ENCODE measurements around the gene SBNO1.
"Not testable (repeated sequence)": the region's sequence is repeated elsewhere in the genome, so short reads cannot be mapped to it uniquely, and the experiment has no call there.

SBNO1 gene

DNA sequence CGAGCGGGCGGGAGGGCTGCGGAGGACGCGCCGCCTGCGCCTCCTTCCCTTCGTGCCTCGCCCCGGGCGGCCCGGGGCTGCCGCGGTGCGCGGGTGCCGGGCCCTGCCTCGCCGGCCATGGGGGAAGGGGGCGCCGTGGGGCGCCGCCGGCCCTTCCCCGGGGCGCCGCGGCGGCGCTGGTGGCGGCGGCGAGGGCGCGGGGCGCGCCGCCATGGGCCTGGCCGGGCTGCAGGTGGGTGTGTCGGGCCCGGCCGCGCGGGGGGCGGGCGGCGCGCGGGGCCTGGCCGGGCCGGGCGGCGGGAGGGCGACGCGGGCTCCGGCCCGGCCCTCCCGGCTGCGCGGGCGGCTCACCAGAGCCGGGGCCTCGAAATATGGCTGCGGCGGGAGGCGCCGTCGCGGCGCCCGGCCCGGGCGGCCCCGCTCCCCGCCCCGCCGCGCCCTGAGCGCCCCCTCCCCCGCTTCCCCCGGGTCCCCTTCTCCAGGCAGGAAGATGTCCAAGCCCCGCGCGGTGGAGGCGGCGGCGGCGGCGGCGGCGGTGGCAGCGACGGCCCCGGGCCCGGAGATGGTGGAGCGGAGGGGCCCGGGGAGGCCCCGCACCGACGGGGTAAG, 24.4 kb upstream of the SBNO1 start:
- DNase-seq (ENCODE audit: low spot score), result no peak

DNA sequence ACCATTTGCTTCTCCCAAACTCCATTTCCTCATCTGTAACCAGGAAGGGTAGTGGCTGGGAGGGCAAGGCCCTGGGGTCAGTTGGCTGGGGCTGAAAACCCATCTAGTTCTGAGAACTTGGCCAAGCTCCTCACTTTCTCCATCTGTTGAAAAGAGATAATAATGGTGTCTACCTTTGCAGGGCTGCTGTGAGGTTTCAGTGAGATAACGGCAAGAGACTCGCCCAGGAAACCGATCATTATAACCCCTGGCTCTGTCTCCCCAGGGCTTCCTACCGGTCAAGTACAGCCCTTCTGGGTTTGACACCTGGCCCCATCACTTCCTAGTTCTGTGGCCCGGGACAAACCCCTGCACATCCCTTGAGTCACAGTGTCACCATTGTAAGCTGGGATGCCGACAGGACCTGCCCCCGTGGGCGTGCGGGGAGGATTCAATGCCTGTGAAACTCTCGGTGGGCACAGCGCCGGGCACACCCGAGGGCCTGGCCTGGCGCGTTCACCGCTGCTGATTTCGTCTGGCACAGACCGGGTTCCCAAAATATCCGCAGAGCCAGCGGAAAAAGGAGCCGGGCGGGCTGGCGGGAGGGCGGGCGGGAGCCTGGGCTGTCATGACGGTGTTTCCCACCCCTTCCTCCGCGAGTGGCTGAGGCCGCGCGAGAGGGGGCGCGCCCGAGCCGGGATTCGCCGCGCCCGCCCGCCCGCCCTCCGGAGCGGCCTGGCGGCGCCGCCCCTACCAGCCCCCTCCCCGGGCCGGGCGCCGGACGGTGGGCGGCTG, 23.7 kb upstream of the SBNO1 start:
- DNase-seq (ENCODE audit: low spot score), result peak; percentile 80

DNA sequence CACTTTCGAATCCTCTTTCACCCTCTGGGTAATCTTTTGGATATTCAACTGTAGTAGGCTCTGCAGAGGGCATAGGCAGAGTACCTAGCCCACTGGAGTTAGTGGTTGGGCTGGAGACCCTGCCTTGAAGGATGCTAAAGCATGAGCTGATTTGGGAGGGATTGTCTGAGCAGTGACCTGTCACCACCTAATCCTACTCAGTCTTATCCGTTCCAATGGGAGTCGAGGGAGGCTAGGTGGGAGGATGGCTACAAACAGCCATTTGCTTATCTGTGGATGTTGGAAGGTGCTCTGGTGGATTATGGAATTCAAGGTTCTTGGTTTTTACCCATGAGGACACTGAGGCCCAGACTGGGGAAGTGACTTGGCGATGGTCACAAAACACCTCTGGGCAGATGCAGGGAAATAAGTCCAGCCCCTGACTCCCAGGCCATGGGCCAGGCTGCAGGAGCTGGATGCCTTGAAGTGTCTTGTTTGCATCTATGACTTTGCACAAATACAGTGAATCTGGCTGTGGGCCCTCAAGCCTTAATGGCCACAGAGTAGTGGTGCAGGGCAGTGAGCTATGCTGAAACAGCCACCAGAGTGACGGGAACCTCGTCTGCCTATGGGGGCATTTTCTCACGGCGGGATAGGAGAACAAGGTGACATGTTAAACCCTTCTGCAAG, 23.0 kb upstream of the SBNO1 start:
- no peak for DNase-seq (ENCODE audit: low spot score)

DNA sequence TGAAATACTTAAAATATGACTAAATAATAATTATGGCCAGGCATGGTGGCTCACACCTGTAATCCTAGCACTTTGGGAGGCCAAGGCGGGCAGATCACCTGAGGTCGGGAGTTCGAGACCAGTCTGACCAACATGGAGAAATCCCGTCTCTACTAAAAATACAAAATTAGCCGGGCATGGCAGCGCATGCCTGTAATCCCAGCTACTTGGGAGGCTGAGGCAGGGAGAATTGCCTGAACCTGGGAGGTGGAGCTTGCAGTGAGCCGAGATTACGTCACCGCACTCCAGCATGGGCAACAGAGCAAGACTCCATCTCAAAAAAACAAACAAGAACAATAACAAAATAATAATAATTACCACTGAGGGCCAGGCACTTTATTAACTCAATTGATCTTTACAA, 20.9 kb upstream of the SBNO1 start:
- not testable (repeated sequence) for DNase-seq (ENCODE audit: low spot score)

DNA sequence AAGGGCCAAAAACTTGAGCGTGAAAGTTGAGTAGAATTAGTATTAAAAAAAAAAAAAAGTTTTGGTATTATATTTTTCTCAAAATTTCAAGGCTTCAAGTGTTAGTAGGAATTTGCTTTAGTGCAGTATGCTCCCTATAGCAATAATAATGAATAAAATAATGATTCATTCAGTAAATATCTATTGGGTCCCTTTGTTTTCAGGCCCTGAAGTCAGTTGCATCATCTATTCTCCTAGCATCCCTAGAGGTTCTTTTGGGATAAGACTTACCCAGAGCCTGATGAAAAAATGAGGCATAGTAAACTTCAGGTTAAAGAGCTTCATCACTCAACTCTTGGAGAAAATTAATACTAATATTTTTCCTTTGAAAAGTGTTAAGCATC, 20.3 kb upstream of the SBNO1 start:
- DNase-seq (ENCODE audit: low spot score), result no peak

DNA sequence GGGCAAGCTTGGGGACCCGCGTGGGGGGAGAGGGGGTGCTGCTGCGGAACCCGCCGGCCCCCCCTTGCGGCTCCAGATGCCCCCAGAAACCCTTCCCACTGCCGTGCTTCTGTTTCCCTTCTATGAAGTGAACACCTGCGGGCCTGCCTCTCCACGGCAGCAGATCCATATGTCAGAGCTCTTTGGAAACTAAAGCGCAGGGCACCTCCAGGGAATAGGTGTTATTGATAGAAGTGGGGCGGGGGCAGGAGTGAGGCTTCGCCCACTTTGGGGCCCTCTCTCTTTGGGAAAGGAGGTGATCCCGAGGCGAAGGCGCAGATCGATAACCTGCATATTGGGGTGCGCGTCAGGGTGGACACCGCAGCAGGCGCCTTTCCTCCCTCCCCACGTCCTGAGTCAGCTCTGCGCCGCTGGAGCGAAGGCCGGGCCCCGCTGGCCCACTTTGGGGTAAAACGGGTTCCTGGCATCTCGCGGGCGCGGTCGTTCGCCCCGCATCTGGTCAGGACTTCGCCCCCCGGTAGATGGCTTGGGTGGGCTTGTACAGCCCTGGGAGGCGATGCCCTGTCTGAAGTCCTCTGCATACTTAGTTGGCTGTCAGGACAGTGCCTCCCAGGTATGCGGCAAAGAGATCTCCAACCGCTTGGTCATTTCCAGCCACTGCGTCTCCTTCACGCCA, 19.8 kb upstream of the SBNO1 start:
- DNase-seq (ENCODE audit: low spot score), result no peak

DNA sequence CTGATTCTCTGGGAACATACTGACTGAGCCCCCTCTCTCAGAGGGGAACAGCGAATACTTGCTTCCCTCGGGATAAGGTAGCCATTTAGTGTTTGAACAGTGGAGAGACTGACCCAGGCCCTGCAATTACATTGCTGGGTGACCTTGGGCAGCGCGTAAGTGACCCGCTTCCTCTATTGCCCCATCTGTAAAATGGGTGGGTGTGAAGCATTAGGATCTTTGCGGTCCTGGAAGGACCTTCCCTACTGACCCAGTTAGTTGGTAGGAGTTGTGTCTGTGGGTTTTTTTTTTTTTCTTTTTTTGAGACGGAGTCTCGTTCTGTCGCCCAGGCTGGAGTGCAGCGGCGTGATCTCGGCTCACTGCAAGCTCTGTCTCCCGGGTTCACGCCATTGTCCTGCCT, 18.0 kb upstream of the SBNO1 start:
- no peak for DNase-seq (ENCODE audit: low spot score)

DNA sequence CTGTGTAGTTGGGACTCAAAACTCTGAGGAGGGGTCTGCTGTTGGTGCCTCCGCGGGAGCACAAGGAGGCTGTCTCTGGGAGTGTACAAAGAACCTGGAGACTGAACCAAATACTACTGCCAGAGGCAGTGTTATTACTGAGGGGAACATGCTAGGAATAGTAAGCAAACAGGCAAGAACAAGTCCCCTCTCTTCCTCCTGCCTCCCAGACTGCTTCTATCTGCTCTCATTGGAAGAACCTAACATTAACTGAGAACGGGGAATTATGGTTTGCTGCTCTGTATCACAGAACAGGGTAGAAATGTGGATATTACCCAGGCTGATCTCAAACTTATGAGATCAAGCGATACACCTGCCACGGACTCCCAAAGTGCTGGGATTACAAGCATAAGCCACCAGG, 14.7 kb upstream of the SBNO1 start:
- DNase-seq (ENCODE audit: low spot score), result no peak

DNA sequence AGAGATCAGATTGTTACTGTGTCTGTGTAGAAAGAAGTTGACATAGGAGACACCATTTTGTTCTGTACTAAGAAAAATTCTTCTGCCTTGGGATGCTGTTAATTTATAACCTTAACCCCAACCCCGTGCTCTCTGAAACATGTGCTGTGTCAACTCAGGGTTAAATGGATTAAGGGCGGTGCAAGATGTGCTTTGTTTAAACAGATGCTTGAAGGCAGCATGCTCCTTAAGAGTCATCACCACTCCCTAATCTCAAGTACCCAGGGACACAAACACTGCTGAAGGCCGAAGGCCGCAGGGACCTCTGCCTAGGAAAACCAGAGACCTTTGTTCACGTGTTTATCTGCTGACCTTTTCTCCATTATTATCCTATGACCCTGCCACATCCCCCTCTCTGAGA, 7.8 kb upstream of the SBNO1 start:
- DNase-seq (ENCODE audit: low spot score), result not testable (repeated sequence)

DNA sequence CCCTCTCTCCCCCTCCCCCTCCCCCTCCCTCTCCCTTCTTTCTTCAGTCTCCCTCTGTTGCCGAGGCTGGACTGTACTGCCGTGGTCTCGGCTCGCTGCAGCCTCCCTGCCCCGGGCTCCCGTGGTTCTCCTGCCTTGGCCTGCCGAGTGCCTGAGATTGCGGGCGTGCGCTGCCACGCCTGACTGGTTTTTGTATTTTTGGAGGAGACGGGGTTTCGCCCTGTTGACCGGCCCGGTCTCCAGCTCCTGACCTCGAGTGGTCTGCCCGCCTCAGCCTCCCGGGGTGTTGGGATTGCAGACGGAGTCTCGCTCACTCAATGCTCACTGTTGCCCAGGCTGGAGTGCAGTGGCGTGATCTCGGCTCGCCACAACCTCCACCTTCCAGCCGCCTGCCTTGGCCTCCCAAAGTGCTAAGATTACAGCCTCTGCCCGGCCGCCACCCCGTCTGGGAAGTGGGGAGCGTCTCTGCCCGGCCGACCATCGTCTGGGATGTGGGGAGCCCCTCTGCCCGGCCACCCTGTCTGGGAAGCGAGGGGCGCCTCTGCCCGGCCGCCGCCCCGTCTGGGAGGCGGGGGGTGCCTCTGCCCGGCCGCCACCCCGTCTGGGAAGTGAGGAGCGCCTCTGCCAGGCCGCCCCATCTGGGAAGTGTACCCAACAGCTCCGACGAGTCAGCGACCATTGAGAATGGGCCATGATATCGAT, 7.2 kb upstream of the SBNO1 start:
- not testable (repeated sequence) for DNase-seq (ENCODE audit: low spot score)

DNA sequence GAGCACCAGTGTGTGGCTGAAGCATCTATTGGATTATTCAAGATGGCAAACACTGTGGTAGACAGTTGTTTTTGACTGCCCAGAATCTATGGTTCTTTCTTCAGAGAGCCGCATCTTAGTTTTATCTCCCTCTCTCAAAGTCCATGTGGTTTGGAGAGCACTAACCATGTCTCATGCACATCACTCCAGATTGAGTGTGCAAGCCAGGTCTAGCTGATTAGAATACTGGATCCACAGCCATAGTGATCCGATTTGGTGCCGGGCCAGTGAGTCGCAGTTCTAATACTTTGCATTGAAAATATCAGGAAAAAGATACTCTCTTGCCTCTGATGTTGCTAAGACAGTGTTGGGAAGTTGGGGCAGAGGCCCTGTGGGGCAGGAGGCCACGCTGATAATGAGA, 4.6 kb upstream of the SBNO1 start:
- DNase-seq (ENCODE audit: low spot score), result no peak

DNA sequence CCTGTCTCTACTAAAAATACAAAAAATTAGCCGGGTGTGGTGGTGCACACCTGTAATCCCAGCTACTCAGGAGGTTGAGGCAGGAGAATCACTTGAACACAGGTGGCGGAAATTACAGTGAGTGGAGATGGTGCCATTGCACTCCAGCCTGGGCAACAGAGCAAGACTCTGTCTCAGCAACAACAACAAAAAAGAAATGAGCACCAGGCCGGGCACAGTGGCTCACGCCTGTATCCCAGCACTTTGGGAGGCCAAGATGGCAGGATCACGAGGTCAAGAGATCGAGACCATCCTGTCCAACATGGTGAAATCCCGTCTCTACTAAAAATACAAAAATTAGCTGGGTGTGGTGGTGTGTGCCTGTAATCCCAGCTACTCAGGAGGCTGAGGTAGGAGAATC, 3.8 kb upstream of the SBNO1 start:
- not testable (repeated sequence) for DNase-seq (ENCODE audit: low spot score)

DNA sequence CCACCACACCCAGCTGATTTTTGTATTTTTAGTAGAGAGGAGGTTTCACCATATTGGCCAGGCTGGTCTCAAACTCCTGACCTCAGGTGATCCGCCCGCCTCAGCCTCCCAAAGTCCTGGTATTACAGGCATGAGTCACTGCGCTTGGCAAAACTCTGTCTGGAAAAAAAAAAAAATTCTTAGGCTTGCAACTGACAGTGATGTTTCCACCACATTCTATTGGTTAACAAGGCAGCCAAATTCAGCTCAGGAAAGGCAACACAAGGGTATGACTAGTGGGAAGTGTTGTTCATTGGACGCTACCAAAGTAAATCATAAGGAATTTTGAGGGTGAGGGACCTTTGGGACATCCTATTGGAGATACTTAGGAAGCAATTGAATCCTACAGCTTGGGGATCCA, 2.9 kb upstream of the SBNO1 start:
- no peak for DNase-seq (ENCODE audit: low spot score)

DNA sequence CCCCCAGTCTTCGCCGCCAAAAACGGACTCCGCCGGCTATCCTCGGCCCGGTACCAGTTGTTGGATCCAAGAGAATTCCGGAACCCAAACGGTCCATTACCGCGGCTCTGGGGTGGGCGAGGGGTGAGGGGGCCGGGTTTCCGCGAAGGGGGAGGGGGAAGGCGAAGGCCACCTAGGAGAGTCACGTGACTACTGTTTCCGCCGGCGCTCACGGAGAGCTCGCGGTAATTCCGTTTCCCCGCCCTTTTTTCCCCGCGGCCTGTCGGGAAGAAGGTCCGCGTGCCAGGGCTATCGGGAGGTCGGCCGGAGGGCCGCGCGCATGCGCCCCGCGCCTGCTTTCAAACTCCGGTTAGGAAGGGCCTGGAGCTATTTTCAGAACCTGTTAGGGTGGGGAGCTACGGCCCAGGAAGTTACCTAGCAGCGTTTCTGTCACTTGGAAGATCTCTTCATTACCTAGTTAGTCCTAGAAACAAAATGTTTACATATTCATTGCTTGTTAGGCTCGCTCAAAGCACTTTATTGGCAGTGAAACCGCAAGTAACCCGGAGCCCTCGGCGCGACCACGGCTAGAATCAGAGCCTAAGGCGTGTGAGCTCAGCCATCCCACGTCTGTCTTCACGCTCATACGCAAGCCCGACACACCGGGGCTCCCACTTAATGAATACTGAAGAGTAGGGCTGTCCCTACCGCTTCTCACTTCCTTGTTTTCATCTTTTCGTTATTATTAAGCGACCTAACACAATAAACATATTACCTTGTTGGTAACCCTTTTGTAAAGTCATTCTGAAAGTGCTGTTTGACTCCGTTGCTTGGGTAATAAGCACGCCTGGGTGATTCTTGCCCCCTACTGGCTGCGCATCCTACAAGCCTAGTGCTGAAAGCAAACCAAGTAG, 624 bp upstream of the SBNO1 start:
- peak; percentile 97 for DNase-seq (ENCODE audit: low spot score)

DNA sequence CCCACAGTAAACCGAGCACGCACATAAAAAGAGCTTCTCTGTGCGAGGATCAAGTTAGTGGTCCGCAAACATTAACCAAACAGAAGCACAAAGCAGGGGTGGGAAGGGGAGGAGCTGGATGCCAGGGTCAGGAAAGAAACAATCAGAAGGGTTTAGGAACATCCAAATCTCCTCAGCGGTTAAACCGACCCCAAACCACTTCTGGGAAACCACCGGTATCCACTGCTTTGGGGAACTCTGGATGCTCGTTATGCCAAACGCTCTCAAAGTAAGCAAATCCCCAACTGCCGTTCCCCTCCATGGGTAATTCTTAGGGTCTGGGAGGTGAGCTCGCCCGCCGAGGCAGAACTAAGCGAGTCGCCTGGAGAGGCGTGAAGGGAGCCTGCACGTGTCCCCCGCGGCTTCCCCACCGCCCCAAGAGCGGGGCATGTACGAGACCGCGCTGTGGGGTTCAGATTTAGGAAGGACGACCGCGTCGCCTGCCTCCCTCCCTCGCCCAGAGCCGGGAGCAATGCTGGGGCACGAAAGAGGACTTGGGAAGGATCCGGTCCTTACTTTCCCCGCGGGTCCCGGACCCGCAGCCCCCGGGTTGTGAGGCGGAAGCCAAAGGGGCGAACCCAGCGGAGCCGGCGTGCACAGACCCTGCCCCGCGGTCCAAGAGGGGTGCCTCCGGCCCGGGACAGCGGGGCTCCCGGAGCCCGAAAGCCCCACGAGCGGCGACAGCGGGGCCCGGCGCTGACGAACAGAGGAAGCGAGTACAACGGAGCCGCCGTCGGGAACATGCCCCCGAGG, 711 bp downstream of the SBNO1 start:
- DNase-seq (ENCODE audit: low spot score), result peak; percentile 12

DNA sequence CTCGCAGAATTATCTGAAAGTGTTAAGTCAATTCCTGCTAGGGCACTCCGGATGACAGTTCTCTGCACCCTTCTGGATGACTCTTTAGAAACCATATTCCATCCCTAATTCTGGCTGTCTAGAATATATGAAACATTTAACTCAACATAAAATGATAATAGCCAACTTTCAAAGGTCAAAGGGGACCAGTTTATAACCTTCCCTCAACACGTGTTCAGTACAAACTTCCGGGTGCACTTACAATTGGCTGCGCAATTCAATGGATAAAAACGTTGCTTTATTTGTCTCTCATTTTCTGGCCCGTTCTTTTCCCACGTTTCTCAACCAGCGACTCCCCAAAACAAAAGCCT, 1.3 kb downstream of the SBNO1 start:
- DNase-seq (ENCODE audit: low spot score), result peak; percentile 25

DNA sequence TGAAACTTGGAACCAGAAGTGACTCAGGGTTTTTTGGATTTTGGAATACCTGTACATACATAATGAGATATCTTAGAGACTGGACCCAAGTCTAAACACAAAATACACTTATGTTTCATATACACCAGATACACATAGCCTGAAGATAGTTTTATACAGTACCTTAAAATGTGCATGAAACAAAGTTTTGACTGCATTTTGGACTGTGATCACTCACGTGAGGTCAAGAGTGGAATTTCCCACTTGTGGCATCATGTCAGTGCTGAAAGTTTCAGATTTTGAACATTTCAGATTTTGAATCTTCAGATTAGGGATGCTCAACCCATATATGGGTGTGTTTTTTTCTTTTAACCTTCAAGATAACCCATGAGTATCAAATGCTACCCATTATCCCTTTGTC, 6.6 kb downstream of the SBNO1 start:
- DNase-seq (ENCODE audit: low spot score), result no peak

DNA sequence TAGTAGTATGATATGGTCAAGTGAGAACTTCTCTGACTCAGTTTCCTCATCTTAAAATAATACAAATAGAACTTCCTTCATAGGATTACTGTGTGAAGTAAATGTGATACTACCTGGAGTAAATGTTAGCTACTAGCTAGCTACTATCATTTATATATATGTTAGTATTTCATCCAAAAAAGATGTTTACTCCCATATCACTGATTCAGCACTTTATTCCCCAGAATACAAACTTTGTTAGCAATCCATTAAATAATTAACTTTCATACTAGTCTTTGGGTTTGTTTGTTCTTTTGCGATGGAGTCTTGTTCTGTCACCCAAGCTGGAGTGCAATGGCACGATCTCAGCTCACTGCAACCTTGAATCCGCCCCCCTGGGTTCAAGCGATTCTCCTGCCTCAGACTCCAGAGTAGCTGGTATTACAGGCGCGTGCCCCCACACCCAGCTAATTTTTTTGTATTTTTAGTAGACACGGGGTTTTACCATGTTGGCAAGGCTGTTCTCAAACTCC, 8.4 kb downstream of the SBNO1 start:
- no peak for DNase-seq (ENCODE audit: low spot score)

DNA sequence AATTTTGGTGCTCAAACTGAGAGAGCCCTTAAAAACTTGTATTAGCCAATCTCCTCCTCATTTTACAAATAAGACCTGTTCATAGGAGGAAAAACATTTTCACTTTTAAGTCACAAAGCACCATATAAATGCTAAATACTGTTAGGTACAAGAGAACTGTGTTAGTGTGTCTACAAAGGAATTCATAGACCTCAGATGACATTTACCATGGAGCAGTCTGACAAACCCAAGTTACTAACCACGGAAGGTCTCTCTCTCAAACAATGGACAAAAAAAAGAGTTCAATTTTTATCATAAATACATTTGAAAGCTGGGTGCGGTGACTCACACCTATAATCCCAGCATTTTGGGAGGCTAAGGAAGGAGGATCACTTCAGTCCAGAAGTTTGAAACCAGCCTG, 10.0 kb downstream of the SBNO1 start:
- no peak for DNase-seq (ENCODE audit: low spot score)

DNA sequence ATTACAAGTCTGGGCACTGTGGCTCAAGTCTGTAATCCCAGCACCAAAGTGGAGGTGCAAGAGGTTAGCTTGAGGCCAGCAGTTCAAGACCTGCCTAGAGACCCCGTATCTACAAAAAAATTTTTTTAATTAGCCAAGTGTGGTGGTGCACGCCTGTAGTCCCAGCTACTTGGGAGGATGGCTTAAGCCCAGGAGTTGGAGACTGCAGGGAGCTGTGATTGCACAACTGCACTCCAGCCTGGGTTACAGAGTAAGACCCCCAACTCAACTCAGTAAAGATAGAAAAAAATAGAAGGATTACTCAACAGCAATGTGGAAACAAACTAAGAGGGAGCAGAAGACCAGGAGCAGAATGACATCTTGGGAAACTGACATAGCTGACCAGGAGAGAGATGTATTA, 13.3 kb downstream of the SBNO1 start:
- DNase-seq (ENCODE audit: low spot score), result no peak

Data from Ammon's horn (tissue), 1 donor.